ENCODE data around the gene CASP7. TPM values are rescaled to one million over a fixed set of nuclear protein-coding genes. Genes with fewer than 3 reads are reported as not detected.

The CASP7 gene
- total and polyA plus RNA-seq, 2 of the 8 experiments (the other 6 are each of a cell fraction or from before 2014, with no cell fraction given): 2.3 to 4.1 TPM

- no peak overlapping the region for H3K23ac ChIP-seq (ENCODE audit: insufficient read length)
- no peak overlapping the region for H2BK15ac ChIP-seq (ENCODE audit: low read length)
- H3K79me1 ChIP-seq (ENCODE audit: low read depth, low read length): no peaks in the 10 kb centered on the region
- no peak overlapping the region for H3K4ac ChIP-seq (replicated peaks; ENCODE audit: insufficient read length, low read depth, low read length)
- H3K27me3 ChIP-seq (replicated peaks in 1 of 4; ENCODE audit: control insufficient read depth in 3 of 4, extremely low read depth in 1 of 4, insufficient read depth in 3 of 4, low read length in 3 of 4): peaks cover 0 to 9% (median 7%) of the 10 kb centered on the region in 4 experiments; a peak in 3 of 7 replicates
- WGBS, 2 experiments (ENCODE audit: extremely low coverage in 1 of 2, insufficient coverage in 1 of 2, insufficient read length in 1 of 2, insufficient replicate concordance in 2 of 2, low coverage in 1 of 2, low lambda C conversion rate in 2 of 2, missing lambda C conversion rate in 1 of 2): 94% methylated on average over 5 of the region's 5 CpGs; no CpG with 5 or more reads in 1 of the 2 experiments
- H2BK120ac ChIP-seq (replicated peaks; ENCODE audit: low read depth, low read length): no peak overlapping the region
- H2AFZ ChIP-seq (ENCODE audit: low read length): no peak overlapping the region
- H3K18ac ChIP-seq (ENCODE audit: extremely low read depth, low read length): no peak overlapping the region
- CTCF ChIA-PET (ENCODE audit: partially characterized antibody): no interaction called here
- peaks cover 0 to 7% of the 10 kb centered on the region in 2 experiments; a peak in 1 of 4 replicates for H3K79me2 ChIP-seq (ENCODE audit: control insufficient read depth in 1 of 2, insufficient read depth in 2 of 2, low read length in 2 of 2)
- DNase-seq (ENCODE audit: low read depth in 1 of 2, low spot score in 2 of 2) (no peak), FAIRE-seq (no peak)
- peaks cover 0 to 6% of the 10 kb centered on the region in 2 experiments for H4K20me1 ChIP-seq (replicated peaks in 1 of 2; ENCODE audit: control insufficient read depth in 1 of 2, insufficient read depth in 2 of 2, low read length in 2 of 2)
- no peak overlapping the region for H4K91ac ChIP-seq (replicated peaks; ENCODE audit: insufficient read length, low read length)
- no peak overlapping the region for H3K4me2 ChIP-seq (ENCODE audit: insufficient read depth in 1 of 2, low read depth in 2 of 2, low read length in 2 of 2)
- no peak overlapping the region for H2BK20ac ChIP-seq (ENCODE audit: low read length)
- H2BK5ac ChIP-seq (ENCODE audit: low read depth, low read length): no peak overlapping the region
- H3K14ac ChIP-seq (ENCODE audit: insufficient read length): no peak overlapping the region
- no peak overlapping the region for H3K27ac ChIP-seq (ENCODE audit: low read depth, low read length)
- H2AK5ac ChIP-seq (ENCODE audit: low read depth, low read length): no peak overlapping the region
- peaks cover 14% of the 10 kb centered on the region for H3K23me2 ChIP-seq (ENCODE audit: low read depth, low read length)
- no peak overlapping the region for H3K56ac ChIP-seq (replicated peaks; ENCODE audit: insufficient read length, low read depth, low read length)
- H3K4me1 ChIP-seq (replicated peaks in 1 of 4; ENCODE audit: control insufficient read depth in 3 of 4, insufficient read depth in 4 of 4, low read length in 3 of 4): peaks cover 0 to 5% (median 2%) of the 10 kb centered on the region in 4 experiments; a peak in 2 of 7 replicates
- no peak overlapping the region for H4K5ac ChIP-seq (ENCODE audit: insufficient read length, low read depth, low read length)
- H4K8ac ChIP-seq (ENCODE audit: extremely low read depth, insufficient read depth, low read length): no peak overlapping the region
- no peak overlapping the region for H3K4me3 ChIP-seq (ENCODE audit: extremely low read depth in 1 of 4, insufficient read depth in 2 of 4, low read depth in 3 of 4, low read length in 4 of 4)
- TF ChIP-seq MAFK (IDR thresholded peaks at IDR 0.05; ENCODE audit: low read depth, low read length) (no peak), KDM4A (IDR thresholded peaks at IDR 0.05; ENCODE audit: low read depth, low read length, severe bottlenecking) (no peak), SP4 (IDR thresholded peaks at IDR 0.05; ENCODE audit: low read length) (no peak), CBX5 (IDR thresholded peaks at IDR 0.05; ENCODE audit: low read depth, low read length) (no peak), TBP (IDR thresholded peaks at IDR 0.05; ENCODE audit: low read depth, low read length) (no peak), HDAC6 (IDR thresholded peaks at IDR 0.05; ENCODE audit: low read depth, low read length) (no peak), JUN (IDR thresholded peaks at IDR 0.05; ENCODE audit: low read depth, low read length) (no peak), SAP30 (IDR thresholded peaks at IDR 0.05; ENCODE audit: insufficient read depth, insufficient replicate concordance, low read length) (no peak), SIN3A (conservative IDR thresholded peaks at IDR 0.05 in 1 of 2, IDR thresholded peaks at IDR 0.05 in 1 of 2; ENCODE audit: low read depth in 1 of 2, low read length in 2 of 2) (no peak), HDAC2 (IDR thresholded peaks at IDR 0.05; ENCODE audit: borderline replicate concordance in 1 of 2, low read depth in 2 of 2, low read length in 2 of 2) (no peak), BRCA1 (IDR thresholded peaks at IDR 0.05; ENCODE audit: low read depth, low read length) (no peak)
- POLR2A ChIA-PET (ENCODE audit: partially characterized antibody): no interaction called here
- H3K36me3 ChIP-seq (ENCODE audit: control insufficient read depth in 2 of 4, insufficient read depth in 4 of 4, low read length in 3 of 4): no peaks in the 10 kb centered on the region; a peak in 1 of 8 replicates
- no peak overlapping the region for H3K9ac ChIP-seq (replicated peaks in 1 of 4; ENCODE audit: extremely low read depth in 1 of 4, low read depth in 3 of 4, low read length in 3 of 4)
- H2BK12ac ChIP-seq (ENCODE audit: low read depth, low read length): no peak overlapping the region
- peaks cover under 1 to 1% of the 10 kb centered on the region in 2 experiments; a peak in 2 of 4 replicates for H3K9me3 ChIP-seq (ENCODE audit: insufficient read depth in 2 of 2, low read depth in 1 of 2, low read length in 1 of 2)
These were observed 2.1 kb downstream of the CASP7 start for GRCh38 chr10:113681533-113682470.
